Activated CD4-positive, alpha-beta memory T cell treated with anti-CD3 and anti-CD28 coated beads, Interleukin-2, amount 10 ng/mL, durations not matched to agents 7 days and 5 days (primary cell): Measurements from ENCODE around the gene AIFM3. TPM values are rescaled to one million over a fixed set of nuclear protein-coding genes. Genes with fewer than 3 reads are reported as not detected.
"Not testable (repeated sequence)": the region's sequence is repeated elsewhere in the genome, so short reads cannot be mapped to it uniquely, and the experiment has no call there.

Experiments used
- CTCF ChIA-PET: fragments of 350-600 bp; sonication (Branson Sonifier 250); formaldehyde crosslinking; loops from one replicate; lab custom pipeline; 2021; ENCODE audit warnings: antibody characterized with exemption, inconsistent platforms; lab: Charles Lee
- POLR2A ChIA-PET: fragments of 350-600 bp; sonication (Branson Sonifier 250); formaldehyde crosslinking; loops from one replicate; lab custom pipeline; 2021; ENCODE audit warnings: antibody characterized with exemption; lab: Charles Lee
- DNase-seq: peaks from one replicate; pipeline ENCODE4 v3.0.0-alpha.2; 2020
- H3K27ac Mint-ChIP-seq: one replicate; pipeline ENCODE4 v1.8.0; 2021; ENCODE audit warnings: mild to moderate bottlenecking, mixed read lengths
- H3K27me3 Mint-ChIP-seq: one replicate; pipeline ENCODE4 v1.8.0; 2021; ENCODE audit warnings: mixed read lengths
- H3K36me3 Mint-ChIP-seq: one replicate; pipeline ENCODE4 v1.8.0; 2021; ENCODE audit warnings: low read depth, mixed read lengths
- H3K4me1 Mint-ChIP-seq: one replicate; pipeline ENCODE4 v1.8.0; 2021; ENCODE audit warnings: mixed read lengths
- H3K4me3 Mint-ChIP-seq: one replicate; pipeline ENCODE4 v1.8.0; 2021; ENCODE audit warnings: mild to moderate bottlenecking, mixed read lengths
- H3K9me3 Mint-ChIP-seq: one replicate; pipeline ENCODE4 v1.8.0; 2021; ENCODE audit warnings: mixed read lengths
- total RNA-seq, 2 experiments: library from RNA; stranded (reverse); gene quantifications; one replicate each; pipeline ENCODE4 v1.2.3, GENCODE V29; 2021

AIFM3 gene
- total RNA-seq, 2 experiments from 2014 or later: 0.23 to 0.58 TPM

- H3K4me1 Mint-ChIP-seq: peaks cover 27% of the 10 kb centered on the region
- CTCF ChIA-PET: interaction anchor here (0.6 to 0.7 kb wide), 2 partner anchors 43 to 192 kb away, joined by 3 to 4 read pairs; no protein-coding TSS in a partner anchor
- no peaks in the 10 kb centered on the region for H3K9me3 Mint-ChIP-seq
- POLR2A ChIA-PET: no interaction called here
- peaks cover 42% of the 10 kb centered on the region for H3K36me3 Mint-ChIP-seq
- DNase-seq: no peak
- no peaks in the 10 kb centered on the region for H3K27me3 Mint-ChIP-seq
- no peak overlapping the region for H3K4me3 Mint-ChIP-seq
- H3K27ac Mint-ChIP-seq: no peak overlapping the region
Measured at GRCh38 chr22:20933910-20934309, 33.1 kb upstream of the AIFM3 start.

- POLR2A ChIA-PET, H3K4me3 Mint-ChIP-seq, DNase-seq, H3K9me3 Mint-ChIP-seq, CTCF ChIA-PET, H3K27me3 Mint-ChIP-seq, H3K27ac Mint-ChIP-seq: not testable (repeated sequence)
- Mint-ChIP-seq H3K4me1 (peaks cover 27% of the 10 kb centered on the region), H3K36me3 (peaks cover 40% of the 10 kb centered on the region)
Measured at GRCh38 chr22:20935049-20935448, 32.0 kb upstream of the AIFM3 start.

GRCh38 chr22:20935780-20936539 is 31.1 kb upstream of the AIFM3 start:
- H3K36me3 Mint-ChIP-seq: peaks cover 43% of the 10 kb centered on the region

GRCh38 chr22:20937031-20937793 is 29.8 kb upstream of the AIFM3 start:
- no peak for DNase-seq
- ChIA-PET CTCF (interaction anchor here (1.4 kb wide), 1 partner anchor 23 kb away, joined by 5 read pairs; no protein-coding TSS in a partner anchor), POLR2A (interaction anchor here (1.2 kb wide), 1 partner anchor 16 kb away, joined by 3 read pairs; no protein-coding TSS in a partner anchor)
- H3K27me3 Mint-ChIP-seq: no peaks in the 10 kb centered on the region
- H3K36me3 Mint-ChIP-seq: peaks cover 49% of the 10 kb centered on the region
- peaks cover 38% of the 10 kb centered on the region for H3K4me1 Mint-ChIP-seq
- no peaks in the 10 kb centered on the region for H3K9me3 Mint-ChIP-seq
- H3K4me3 Mint-ChIP-seq: no peak overlapping the region
- H3K27ac Mint-ChIP-seq: no peak overlapping the region

More at GRCh38 chr22:20935780-20936539, 31.1 kb upstream of the AIFM3 start:
- H3K27me3 Mint-ChIP-seq, H3K27ac Mint-ChIP-seq, DNase-seq, POLR2A ChIA-PET, H3K9me3 Mint-ChIP-seq, CTCF ChIA-PET, H3K4me3 Mint-ChIP-seq: not testable (repeated sequence)
- H3K4me1 Mint-ChIP-seq: peaks cover 33% of the 10 kb centered on the region

- Mint-ChIP-seq H3K27me3 (no peaks in the 10 kb centered on the region), H3K9me3 (no peaks in the 10 kb centered on the region), H3K27ac (no peak overlapping the region), H3K4me3 (no peak overlapping the region), H3K36me3 (peaks cover 56% of the 10 kb centered on the region), H3K4me1 (peaks cover 42% of the 10 kb centered on the region)
- ChIA-PET POLR2A (interaction anchor here (1.2 kb wide), 1 partner anchor 17 kb away, joined by 3 read pairs; no protein-coding TSS in a partner anchor), CTCF (interaction anchor here (0.9 to 1.4 kb wide), 2 partner anchors 17 to 22 kb away, joined by 5 read pairs; no protein-coding TSS in a partner anchor)
- no peak for DNase-seq
Measured at GRCh38 chr22:20937794-20938671, 29.0 kb upstream of the AIFM3 start.

GRCh38 chr22:20939457-20940185 is 27.4 kb upstream of the AIFM3 start:
- POLR2A ChIA-PET, H3K27ac Mint-ChIP-seq, H3K4me3 Mint-ChIP-seq, DNase-seq, H3K27me3 Mint-ChIP-seq, H3K9me3 Mint-ChIP-seq: not testable (repeated sequence)
- peaks cover 47% of the 10 kb centered on the region for H3K36me3 Mint-ChIP-seq
- CTCF ChIA-PET: interaction anchor here (1.0 kb wide), 1 partner anchor 13 kb away, joined by 4 read pairs; no protein-coding TSS in a partner anchor
- peaks cover 44% of the 10 kb centered on the region for H3K4me1 Mint-ChIP-seq

GRCh38 chr22:20940186-20940651 is 26.8 kb upstream of the AIFM3 start:
- Mint-ChIP-seq H3K27me3 (no peaks in the 10 kb centered on the region), H3K4me1 (peaks cover 44% of the 10 kb centered on the region), H3K27ac (no peak overlapping the region), H3K4me3 (no peak overlapping the region), H3K9me3 (no peaks in the 10 kb centered on the region), H3K36me3 (peaks cover 43% of the 10 kb centered on the region)
- no peak for DNase-seq
- POLR2A ChIA-PET: no interaction called here
- CTCF ChIA-PET: interaction anchor here (1.0 kb wide), 1 partner anchor 13 kb away, joined by 4 read pairs; no protein-coding TSS in a partner anchor

GRCh38 chr22:20940904-20941385 is 26.1 kb upstream of the AIFM3 start:
- peaks cover 42% of the 10 kb centered on the region for H3K36me3 Mint-ChIP-seq

GRCh38 chr22:20942203-20942902 is 24.7 kb upstream of the AIFM3 start:
- H3K4me3 Mint-ChIP-seq, H3K9me3 Mint-ChIP-seq, H3K27ac Mint-ChIP-seq, H3K27me3 Mint-ChIP-seq, POLR2A ChIA-PET, DNase-seq, CTCF ChIA-PET: not testable (repeated sequence)
- Mint-ChIP-seq H3K36me3 (peaks cover 36% of the 10 kb centered on the region), H3K4me1 (peaks cover 35% of the 10 kb centered on the region)

More at GRCh38 chr22:20940904-20941385, 26.1 kb upstream of the AIFM3 start:
- peaks cover 43% of the 10 kb centered on the region for H3K4me1 Mint-ChIP-seq
- H3K27ac Mint-ChIP-seq: no peak overlapping the region
- no peaks in the 10 kb centered on the region for H3K27me3 Mint-ChIP-seq
- H3K4me3 Mint-ChIP-seq: no peak overlapping the region
- no peak for DNase-seq
- ChIA-PET POLR2A (no interaction called here), CTCF (no interaction called here)
- H3K9me3 Mint-ChIP-seq: no peaks in the 10 kb centered on the region

- H3K4me1 Mint-ChIP-seq: peaks cover 34% of the 10 kb centered on the region
- CTCF ChIA-PET: interaction anchor here (0.7 kb wide), 1 partner anchor 49 kb away, joined by 4 read pairs; no protein-coding TSS in a partner anchor
- H3K27me3 Mint-ChIP-seq: no peaks in the 10 kb centered on the region
- H3K27ac Mint-ChIP-seq: no peak overlapping the region
- no peaks in the 10 kb centered on the region for H3K9me3 Mint-ChIP-seq
- H3K36me3 Mint-ChIP-seq: peaks cover 39% of the 10 kb centered on the region
- DNase-seq: no peak
- POLR2A ChIA-PET: no interaction called here
- H3K4me3 Mint-ChIP-seq: no peak overlapping the region
Measured at GRCh38 chr22:20943104-20943933, 23.7 kb upstream of the AIFM3 start.
